ENCODE results near the gene NUDT13. TPM values are rescaled to one million over a fixed set of nuclear protein-coding genes. Genes with fewer than 3 reads are reported as not detected.

NUDT13 gene
- total and polyA plus RNA-seq, 2 experiments from 2014 or later = 1.4 to 1.7 TPM

DNA sequence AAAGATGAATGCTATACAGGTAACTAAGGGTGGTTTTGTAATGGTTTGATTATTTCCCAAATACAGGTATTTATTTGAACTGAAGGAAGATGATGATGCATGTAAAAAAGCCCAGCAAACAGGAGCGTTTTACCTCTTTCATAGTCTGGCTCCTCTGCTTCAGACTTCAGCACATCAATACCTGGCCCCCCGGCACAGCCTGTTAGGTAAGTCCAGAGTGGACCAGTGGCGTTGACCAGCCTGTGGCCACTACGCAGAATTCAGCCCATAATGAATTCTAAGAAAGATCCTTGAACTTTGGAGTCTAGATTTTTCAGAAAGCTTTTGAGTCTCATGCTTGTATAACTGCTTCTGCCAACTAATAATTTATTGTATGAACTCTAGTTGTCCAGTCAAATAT lies 9.7 kb downstream of the NUDT13 start:
- no peak overlapping the region for H3K9ac ChIP-seq
- peaks cover 22% of the 10 kb centered on the region for H3K4me1 ChIP-seq (ENCODE audit: insufficient read depth)
- H3K36me3 ChIP-seq (ENCODE audit: low read depth) = no peaks in the 10 kb centered on the region
- H3K4me2 ChIP-seq (ENCODE audit: unreplicated experiment) = no peak overlapping the region
- TF ChIP-seq EZH2 (IDR thresholded peaks at IDR 0.05; ENCODE audit: insufficient read depth, poor library complexity, severe bottlenecking) (no peak), EZH2phosphoT487 (IDR thresholded peaks at IDR 0.05; ENCODE audit: insufficient read depth, low read depth) (no peak)
- WGBS, 2 experiments (ENCODE audit: low coverage in 1 of 2, low lambda C conversion rate in 2 of 2, missing lambda C conversion rate in 2 of 2) = 95 to 99% methylated on average over 4 of the region's 4 CpGs
- 0 out of 2 replicates have a peak, but pooled peaks cover 6% of the 10 kb centered on the region for H3K79me2 ChIP-seq (ENCODE audit: insufficient read depth)
- no peak overlapping the region for H3K4me3 ChIP-seq
- no peaks in the 10 kb centered on the region for H4K20me1 ChIP-seq (ENCODE audit: insufficient read depth)
- no peaks in the 10 kb centered on the region for H3K9me3 ChIP-seq (ENCODE audit: low read depth)
- in situ Hi-C loops (cut with MboI) = no loop called here
- H3F3A ChIP-seq (ENCODE audit: insufficient read depth) = peaks cover 24% of the 10 kb centered on the region; the same call in 1 of the 2 replicates
- H3K9me2 ChIP-seq (ENCODE audit: insufficient read depth) = no peaks in the 10 kb centered on the region
- DNase-seq = no peak
- H3K27me3 ChIP-seq (replicated peaks; ENCODE audit: insufficient read depth) = no peaks in the 10 kb centered on the region
- no peak overlapping the region for H2AFZ ChIP-seq
- H3K27ac ChIP-seq = no peak overlapping the region

DNA sequence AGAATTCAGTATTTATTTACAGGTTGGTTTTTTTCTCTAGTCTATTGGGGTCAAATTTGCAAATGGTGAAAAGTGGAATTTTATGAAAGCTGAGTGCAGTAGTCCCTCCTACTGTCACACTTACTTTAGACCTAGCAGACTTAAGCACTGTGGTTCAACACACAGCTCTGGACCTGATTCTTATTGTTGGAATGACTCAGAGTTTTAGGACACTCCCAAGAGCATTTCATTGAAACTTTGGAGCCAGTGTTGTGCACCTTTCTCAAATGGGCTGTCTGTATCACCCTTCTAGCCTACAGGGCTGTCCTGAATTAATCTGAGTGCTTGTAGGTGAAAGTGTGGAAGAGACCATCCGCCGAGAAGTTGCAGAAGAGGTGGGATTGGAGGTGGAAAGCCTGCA lies 16.1 kb downstream of the NUDT13 start:
- Histone ChIP-seq H3K27ac (no peak overlapping the region), H2AFZ (no peak overlapping the region), H3K36me3 (ENCODE audit: low read depth) (peaks cover 21% of the 10 kb centered on the region), H3K4me1 (ENCODE audit: insufficient read depth) (peaks cover under 1% of the 10 kb centered on the region; the same call in 1 of the 2 replicates), H3K4me2 (ENCODE audit: unreplicated experiment) (no peak overlapping the region), H4K20me1 (ENCODE audit: insufficient read depth) (no peaks in the 10 kb centered on the region), H3K9me3 (ENCODE audit: low read depth) (no peaks in the 10 kb centered on the region), H3F3A (ENCODE audit: insufficient read depth) (peaks cover 14% of the 10 kb centered on the region; the same call in 1 of the 2 replicates), H3K79me2 (ENCODE audit: insufficient read depth) (no peaks in the 10 kb centered on the region), H3K9me2 (ENCODE audit: insufficient read depth) (no peaks in the 10 kb centered on the region), H3K27me3 (replicated peaks; ENCODE audit: insufficient read depth) (no peaks in the 10 kb centered on the region), H3K9ac (no peak overlapping the region), H3K4me3 (no peak overlapping the region)
- TF ChIP-seq EZH2 (IDR thresholded peaks at IDR 0.05; ENCODE audit: insufficient read depth, poor library complexity, severe bottlenecking) (no peak), EZH2phosphoT487 (IDR thresholded peaks at IDR 0.05; ENCODE audit: insufficient read depth, low read depth) (no peak)
- DNase-seq = peak; percentile 9
- WGBS, 2 experiments (ENCODE audit: low coverage in 1 of 2, low lambda C conversion rate in 2 of 2, missing lambda C conversion rate in 2 of 2) = 96 to 100% methylated on average over 2 of the region's 2 CpGs
- in situ Hi-C loops (cut with MboI) = no loop called here

DNA sequence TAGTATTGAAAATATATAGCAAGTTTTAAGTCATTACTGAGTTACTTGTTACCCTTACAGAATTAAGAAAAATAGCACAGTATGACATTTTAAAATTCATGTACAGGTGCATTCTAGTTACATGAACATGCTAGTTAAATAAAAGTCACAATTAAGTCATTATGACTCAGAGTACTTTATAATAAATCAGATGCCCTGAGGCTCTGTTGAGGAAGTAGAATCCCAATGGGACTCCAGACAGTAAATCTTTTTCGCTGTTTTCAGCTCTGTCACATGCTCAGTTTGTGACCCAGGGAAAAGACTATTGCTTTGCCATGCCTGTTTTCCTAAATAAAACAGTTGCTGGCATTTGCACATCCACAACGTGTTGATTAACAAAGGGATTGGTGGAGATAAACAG lies 21.0 kb downstream of the NUDT13 start:
- Histone ChIP-seq H3F3A (ENCODE audit: insufficient read depth) (0 out of 2 replicates have a peak, but pooled peaks cover 5% of the 10 kb centered on the region), H3K9me3 (ENCODE audit: low read depth) (no peaks in the 10 kb centered on the region), H3K27ac (no peak overlapping the region), H3K4me1 (ENCODE audit: insufficient read depth) (peaks cover 8% of the 10 kb centered on the region; the same call in 1 of the 2 replicates), H3K79me2 (ENCODE audit: insufficient read depth) (no peaks in the 10 kb centered on the region; the same call in 1 of the 2 replicates), H3K4me2 (ENCODE audit: unreplicated experiment) (no peak overlapping the region), H2AFZ (no peak overlapping the region), H4K20me1 (ENCODE audit: insufficient read depth) (no peaks in the 10 kb centered on the region), H3K9me2 (ENCODE audit: insufficient read depth) (no peaks in the 10 kb centered on the region), H3K4me3 (no peak overlapping the region), H3K27me3 (replicated peaks; ENCODE audit: insufficient read depth) (no peaks in the 10 kb centered on the region), H3K36me3 (ENCODE audit: low read depth) (peaks cover 63% of the 10 kb centered on the region), H3K9ac (no peak overlapping the region)
- WGBS, 2 experiments (ENCODE audit: low coverage in 1 of 2, low lambda C conversion rate in 2 of 2, missing lambda C conversion rate in 2 of 2) = 7 to 11% methylated on average over 2 of the region's 2 CpGs
- DNase-seq = peak; percentile 58
- TF ChIP-seq EZH2 (IDR thresholded peaks at IDR 0.05; ENCODE audit: insufficient read depth, poor library complexity, severe bottlenecking) (no peak), EZH2phosphoT487 (IDR thresholded peaks at IDR 0.05; ENCODE audit: insufficient read depth, low read depth) (no peak)
- in situ Hi-C loops (cut with MboI) = no loop called here

DNA sequence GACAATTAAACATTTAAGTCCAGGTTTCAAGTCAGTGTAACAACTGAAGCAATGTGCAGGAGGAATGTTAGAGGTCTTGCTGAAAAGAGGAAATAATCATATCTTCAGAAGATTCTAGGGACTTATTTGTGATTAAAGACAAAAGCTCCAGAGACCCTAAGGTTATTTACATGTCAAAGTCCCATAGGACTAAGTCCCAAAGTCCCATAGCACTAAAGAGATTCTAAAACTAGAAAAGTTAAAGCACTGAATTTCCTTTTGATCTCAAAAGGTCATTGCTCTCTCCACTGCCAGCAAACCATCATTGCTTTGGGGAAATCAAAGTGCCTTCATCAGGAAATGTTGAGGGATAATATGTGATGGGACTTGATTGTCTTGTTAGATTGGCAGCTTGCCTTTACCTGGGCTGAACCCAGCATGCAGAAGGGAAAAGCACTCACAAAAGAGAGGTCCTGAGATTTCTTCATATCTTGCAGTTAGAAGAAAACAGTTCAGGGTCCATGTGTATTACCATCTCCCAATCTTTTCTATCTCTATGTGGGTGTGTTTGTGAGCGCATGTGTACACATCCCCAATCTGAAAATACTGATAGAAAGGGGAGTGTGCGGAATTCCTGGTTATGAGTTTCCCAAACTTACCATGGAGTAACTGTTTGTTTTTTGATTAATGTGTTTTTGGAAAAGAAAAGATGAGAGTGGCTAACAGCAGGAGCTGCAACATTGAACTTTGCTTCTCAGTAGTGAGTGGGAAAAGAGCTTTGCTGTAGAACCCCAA lies 21.8 kb downstream of the NUDT13 start:
- Histone ChIP-seq H3K9me3 (ENCODE audit: low read depth) (no peaks in the 10 kb centered on the region), H3K4me2 (ENCODE audit: unreplicated experiment) (no peak overlapping the region), H3K27me3 (replicated peaks; ENCODE audit: insufficient read depth) (no peaks in the 10 kb centered on the region), H3F3A (ENCODE audit: insufficient read depth) (0 out of 2 replicates have a peak, but pooled peaks cover 5% of the 10 kb centered on the region), H3K4me1 (ENCODE audit: insufficient read depth) (peaks cover 8% of the 10 kb centered on the region; the same call in 1 of the 2 replicates), H3K36me3 (ENCODE audit: low read depth) (peaks cover 67% of the 10 kb centered on the region), H2AFZ (no peak overlapping the region), H3K4me3 (no peak overlapping the region), H3K9me2 (ENCODE audit: insufficient read depth) (no peaks in the 10 kb centered on the region), H3K79me2 (ENCODE audit: insufficient read depth) (no peaks in the 10 kb centered on the region; the same call in 1 of the 2 replicates), H3K9ac (no peak overlapping the region), H4K20me1 (ENCODE audit: insufficient read depth) (no peaks in the 10 kb centered on the region), H3K27ac (no peak overlapping the region)
- no peak for DNase-seq
- 95 to 99% methylated on average over 2 of the region's 2 CpGs for WGBS, 2 experiments (ENCODE audit: low coverage in 1 of 2, low lambda C conversion rate in 2 of 2, missing lambda C conversion rate in 2 of 2)
- TF ChIP-seq EZH2phosphoT487 (IDR thresholded peaks at IDR 0.05; ENCODE audit: insufficient read depth, low read depth) (no peak), EZH2 (IDR thresholded peaks at IDR 0.05; ENCODE audit: insufficient read depth, poor library complexity, severe bottlenecking) (no peak)
- in situ Hi-C loops (cut with MboI) = no loop called here

Data from GM23248 (cell line).